ENCODE measurements around the gene KCNJ18.
"Not testable (repeated sequence)": the region's sequence is repeated elsewhere in the genome, so short reads cannot be mapped to it uniquely, and the experiment has no call there.

Gene KCNJ18

GRCh38 chr17:21669616-21670360 is 22.5 kb upstream of the KCNJ18 start:
- peak; percentile 38 for DNase-seq (ENCODE audit: low spot score)
- not testable (repeated sequence) for H3K27ac ChIP-seq, H3K4me3 ChIP-seq

GRCh38 chr17:21670361-21671155 is 21.8 kb upstream of the KCNJ18 start:
- DNase-seq (ENCODE audit: low spot score), result peak; percentile 41
- H3K27ac ChIP-seq, H3K4me3 ChIP-seq: not testable (repeated sequence)

GRCh38 chr17:21671437-21671836 is 20.9 kb upstream of the KCNJ18 start:
- not testable (repeated sequence) for H3K27ac ChIP-seq, H3K4me3 ChIP-seq
- DNase-seq (ENCODE audit: low spot score), result peak; percentile 70

GRCh38 chr17:21671871-21672270 is 20.5 kb upstream of the KCNJ18 start:
- DNase-seq (ENCODE audit: low spot score); H3K4me3 ChIP-seq; H3K27ac ChIP-seq: not testable (repeated sequence)

GRCh38 chr17:21673451-21674241 is 18.7 kb upstream of the KCNJ18 start:
- DNase-seq (ENCODE audit: low spot score), result peak; percentile 53
- H3K27ac ChIP-seq, H3K4me3 ChIP-seq: not testable (repeated sequence)

- H3K4me3 ChIP-seq, result no peak overlapping the region
- TF ChIP-seq CTCF (IDR thresholded peaks at IDR 0.05), result no peak
- peak; percentile 74 for DNase-seq (ENCODE audit: low spot score)
- H3K27ac ChIP-seq, result no peak overlapping the region
These were observed 18.0 kb upstream of the KCNJ18 start for GRCh38 chr17:21674242-21674731.

GRCh38 chr17:21674891-21675738 is 17.2 kb upstream of the KCNJ18 start:
- DNase-seq (ENCODE audit: low spot score), result peak; percentile 72
- H3K27ac ChIP-seq, H3K4me3 ChIP-seq: not testable (repeated sequence)

- peak; percentile 40 for DNase-seq (ENCODE audit: low spot score)
- not testable (repeated sequence) for H3K27ac ChIP-seq, H3K4me3 ChIP-seq
These were observed 16.6 kb upstream of the KCNJ18 start for GRCh38 chr17:21675739-21676130.

GRCh38 chr17:21676281-21677111 is 15.8 kb upstream of the KCNJ18 start:
- peak; percentile 74 for DNase-seq (ENCODE audit: low spot score)
- no peak for TF ChIP-seq CTCF (IDR thresholded peaks at IDR 0.05)
- H3K27ac ChIP-seq, result no peak overlapping the region
- H3K4me3 ChIP-seq, result no peak overlapping the region

Data from coronary artery (tissue), 2 donors.